HG02870 (cell line): ENCODE data around the gene SLC29A3.
"Not testable (repeated sequence)": the region's sequence is repeated elsewhere in the genome, so short reads cannot be mapped to it uniquely, and the experiment has no call there.

Experiments
- ATAC-seq: cut with Tn5 transposase; IDR thresholded peaks from one replicate; pipeline ENCODE4 v1.9.1; 2021; ENCODE audit warnings: mild to moderate bottlenecking, moderate library complexity; ENCODE audit not compliant: unreplicated experiment

The SLC29A3 gene

GRCh38 chr10:71344993-71345480 lies 26.0 kb downstream of the SLC29A3 start:
- ATAC-seq: no peak

DNA sequence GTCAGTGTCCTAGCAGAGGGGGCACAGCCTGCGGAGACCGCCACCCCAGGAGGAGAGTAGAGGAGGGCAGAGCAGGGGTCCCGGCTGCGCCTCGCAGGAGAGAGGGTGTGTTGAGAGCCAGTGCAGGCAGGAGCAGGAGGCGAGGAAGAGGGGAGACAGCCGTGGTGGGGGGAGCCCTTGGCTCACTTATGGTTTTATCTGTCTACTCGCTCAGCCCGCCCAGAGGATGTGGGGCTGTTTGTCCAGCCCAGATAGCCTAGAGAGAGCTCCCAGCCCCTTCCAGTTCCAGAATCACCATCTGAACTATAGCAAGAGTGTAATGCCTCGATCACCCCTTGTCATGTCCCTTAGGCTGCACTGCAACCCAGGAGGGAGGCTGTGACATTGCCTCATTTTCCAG lies 26.6 kb downstream of the SLC29A3 start:
- ATAC-seq: no peak

GRCh38 chr10:71346731-71347130 lies 27.7 kb downstream of the SLC29A3 start:
- no peak for ATAC-seq

DNA sequence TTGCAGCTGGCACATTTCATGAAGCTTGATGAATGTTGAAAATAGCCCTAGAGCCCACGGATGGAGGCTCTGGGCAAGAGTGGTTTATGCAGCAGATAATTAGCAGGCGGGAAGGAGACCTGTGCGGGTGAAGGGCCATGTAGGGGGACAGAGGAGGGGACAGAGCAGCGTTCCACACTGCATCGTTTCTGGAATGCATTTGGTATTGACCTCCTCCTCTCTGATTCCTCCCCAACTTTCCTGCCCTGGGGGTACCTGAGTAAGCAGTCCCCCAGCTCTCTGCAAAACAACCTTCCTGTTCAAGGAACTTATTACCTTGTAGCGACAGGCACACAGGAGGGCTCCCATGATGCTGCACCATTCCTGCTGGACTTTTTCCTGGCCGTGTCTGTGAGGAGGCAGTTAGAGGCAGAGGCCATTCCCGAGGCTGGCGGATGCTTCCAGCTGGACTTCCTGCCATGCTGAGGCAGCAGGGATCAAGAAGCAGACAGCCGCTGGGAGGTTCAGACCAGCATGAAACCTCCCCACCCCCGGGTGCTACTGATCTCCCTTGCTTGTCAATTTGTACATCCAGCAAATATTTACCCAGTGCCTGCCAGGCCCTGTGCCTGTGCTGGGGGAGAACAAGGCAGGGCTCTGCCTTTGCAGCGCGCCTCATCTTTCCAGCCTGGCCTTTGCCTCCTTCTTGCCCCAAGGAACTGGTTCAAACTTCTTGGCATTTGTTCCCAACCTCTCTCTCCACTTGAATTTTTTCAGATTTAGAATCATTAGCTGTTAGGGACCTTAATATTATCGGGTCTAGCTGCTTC lies 28.7 kb downstream of the SLC29A3 start:
- no peak for ATAC-seq

DNA sequence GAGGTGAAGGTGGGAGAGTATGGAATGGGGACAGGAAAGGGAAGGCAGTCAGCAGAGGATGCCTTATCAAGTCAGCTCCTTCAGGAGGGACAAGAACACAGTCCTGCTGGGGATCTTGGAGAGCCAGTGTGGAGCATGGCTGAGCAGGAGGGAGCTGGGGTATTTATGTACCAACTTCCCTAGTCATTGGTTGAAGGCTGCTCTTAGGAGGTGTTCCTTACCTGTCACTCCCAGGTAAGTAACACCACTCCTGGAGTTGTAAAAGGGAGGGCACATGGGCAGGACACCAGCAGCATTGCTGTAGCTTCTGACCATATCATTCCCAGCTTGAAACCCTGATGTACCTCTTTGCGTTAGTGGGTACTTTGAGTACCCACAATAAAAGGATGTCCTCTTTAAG lies 29.8 kb downstream of the SLC29A3 start:
- no peak for ATAC-seq

GRCh38 chr10:71349406-71349805 lies 30.3 kb downstream of the SLC29A3 start:
- no peak for ATAC-seq

- no peak for ATAC-seq
These were observed 32.0 kb downstream of the SLC29A3 start for GRCh38 chr10:71351087-71351486.

GRCh38 chr10:71351628-71352319 lies 32.7 kb downstream of the SLC29A3 start:
- no peak for ATAC-seq

- no peak for ATAC-seq
These were observed 34.6 kb downstream of the SLC29A3 start for GRCh38 chr10:71353639-71354038.

DNA sequence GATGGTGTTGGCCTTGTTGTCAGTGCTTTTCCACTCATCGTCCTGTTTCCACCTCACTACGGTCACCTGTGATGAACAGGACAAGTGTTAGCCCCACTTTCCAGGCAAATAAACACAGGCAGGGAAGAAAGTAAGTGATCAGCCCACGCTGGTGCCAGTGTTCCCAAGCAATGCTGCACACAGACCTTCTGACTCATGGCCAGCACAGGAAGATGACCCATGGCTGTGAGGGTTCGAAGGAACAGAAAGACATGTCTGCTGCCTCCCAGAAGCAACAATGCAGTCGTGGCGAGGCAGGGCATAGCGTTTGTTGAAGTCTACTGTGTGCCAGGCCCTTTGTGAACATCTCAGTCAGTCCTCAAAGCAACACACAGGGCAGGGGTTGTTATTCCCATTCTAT lies 35.7 kb downstream of the SLC29A3 start:
- ATAC-seq: no peak

GRCh38 chr10:71355886-71356285 lies 36.8 kb downstream of the SLC29A3 start:
- ATAC-seq: no peak

GRCh38 chr10:71357792-71358265 lies 38.8 kb downstream of the SLC29A3 start:
- no peak for ATAC-seq

GRCh38 chr10:71358277-71358676 lies 39.2 kb downstream of the SLC29A3 start:
- no peak for ATAC-seq

DNA sequence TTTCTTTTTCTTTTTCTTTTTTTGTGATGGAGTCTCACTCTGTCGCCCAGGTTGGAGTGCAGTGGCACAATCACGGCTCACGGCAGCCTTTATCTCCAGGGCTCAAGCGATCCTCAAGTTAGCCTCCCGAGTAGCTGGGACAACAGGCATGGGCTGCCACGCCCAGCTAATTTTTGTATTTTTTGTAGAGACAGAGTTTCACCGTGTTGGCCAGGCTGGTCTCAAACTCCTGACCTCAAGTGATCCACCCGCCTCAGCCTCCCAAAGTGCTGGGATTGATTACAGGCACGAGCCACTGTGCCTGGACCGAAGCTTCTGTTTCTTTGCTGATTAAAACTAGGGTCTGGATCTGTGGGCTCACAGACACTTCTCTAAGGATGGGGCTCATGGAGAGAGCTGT lies 39.8 kb downstream of the SLC29A3 start:
- not testable (repeated sequence) for ATAC-seq

DNA sequence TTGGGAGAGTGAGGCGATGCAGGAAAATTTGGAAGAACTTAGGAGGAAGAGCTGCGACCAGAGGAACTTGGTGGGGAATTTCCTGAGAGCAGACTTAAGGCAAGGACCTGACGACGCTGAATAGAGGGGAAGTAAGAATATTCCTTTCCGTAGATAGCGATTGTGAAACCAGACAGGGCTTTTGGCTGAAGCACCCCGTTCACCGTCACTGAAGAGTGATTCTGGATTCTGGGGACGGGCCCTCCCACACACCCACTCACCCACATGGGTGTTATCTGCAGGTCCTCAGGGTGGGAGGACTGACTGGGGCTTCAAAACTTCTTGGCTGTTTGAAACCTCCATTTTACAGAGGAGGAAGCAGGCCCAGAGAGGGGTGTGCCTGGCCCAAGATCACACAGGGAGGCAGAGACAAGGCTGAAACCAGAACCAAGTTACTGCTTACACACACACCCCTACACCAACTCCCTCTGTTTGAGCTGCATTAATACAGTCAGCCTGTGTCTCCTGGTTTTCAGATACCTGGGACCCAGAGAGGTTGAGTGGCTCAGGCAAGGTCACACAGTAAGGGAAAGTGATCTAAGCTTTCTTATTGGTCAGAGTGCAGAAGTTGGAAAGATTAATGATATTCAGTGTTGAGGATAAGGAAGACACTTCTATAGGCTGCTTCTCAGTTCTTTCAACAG lies 40.4 kb downstream of the SLC29A3 start:
- ATAC-seq: peak; percentile 63

GRCh38 chr10:71360735-71361134 lies 41.7 kb downstream of the SLC29A3 start:
- ATAC-seq: no peak

GRCh38 chr10:71361581-71361980 lies 42.5 kb downstream of the SLC29A3 start:
- no peak for ATAC-seq

GRCh38 chr10:71362141-71362540 lies 43.1 kb downstream of the SLC29A3 start:
- ATAC-seq: no peak

- ATAC-seq: no peak
These were observed 44.9 kb downstream of the SLC29A3 start for GRCh38 chr10:71363936-71364335.

- ATAC-seq: no peak
These were observed 46.3 kb downstream of the SLC29A3 start for GRCh38 chr10:71365366-71365765.

DNA sequence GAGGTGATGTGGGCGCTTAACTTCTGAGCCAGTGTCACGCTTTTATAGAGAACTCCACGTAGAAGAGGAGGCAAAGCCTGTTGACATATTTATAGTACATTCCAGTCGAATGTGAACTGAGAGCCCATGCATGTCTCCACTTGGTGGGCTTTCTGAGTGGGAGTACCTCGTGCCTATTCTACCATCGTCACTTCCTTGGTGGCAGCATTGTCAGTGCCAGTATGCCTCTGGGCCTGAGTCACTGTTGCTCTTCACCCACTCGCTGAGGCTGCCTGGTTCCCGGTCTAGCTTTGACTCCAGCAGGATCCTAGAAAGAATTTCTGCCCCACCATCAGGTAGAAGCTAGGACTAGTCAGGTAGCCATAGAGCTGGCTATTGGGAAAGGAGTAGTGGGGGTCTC lies 47.6 kb downstream of the SLC29A3 start:
- ATAC-seq: no peak
